Measurements from ENCODE around the gene TRPV2. TPM values are rescaled to one million over a fixed set of nuclear protein-coding genes. Genes with fewer than 3 reads are reported as not detected.

TRPV2 gene
- total RNA-seq, 1 experiment from 2014 or later = 1.0 TPM

GRCh38 chr17:16417896-16418684 lies 2.7 kb downstream of the TRPV2 start:
- no peak for DNase-seq
- H2AK5ac ChIP-seq (ENCODE audit: insufficient read length, low read length) = no peak overlapping the region

More at GRCh38 chr17:16417896-16418684, 2.7 kb downstream of the TRPV2 start:
- peaks cover 2% of the 10 kb centered on the region for H3K27me3 Mint-ChIP-seq (ENCODE audit: low read depth)
- Histone ChIP-seq H3K9ac (ENCODE audit: extremely low read depth, insufficient read length, low read length) (no peak overlapping the region), H3K79me2 (ENCODE audit: insufficient read depth, low read length) (no peaks in the 10 kb centered on the region), H3K9me3 (ENCODE audit: control insufficient read depth, low read depth, low read length) (no peaks in the 10 kb centered on the region), H3K4me2 (ENCODE audit: insufficient read depth, insufficient read length, low read length) (no peak overlapping the region), H3K14ac (ENCODE audit: insufficient read depth, low read length) (no peak overlapping the region), H2BK15ac (ENCODE audit: low read depth, low read length) (no peak overlapping the region), H2BK5ac (ENCODE audit: insufficient read length, low read length) (no peak overlapping the region), H3K79me1 (ENCODE audit: insufficient read depth, low read depth, low read length, poor library complexity, severe bottlenecking) (no peaks in the 10 kb centered on the region), H3K27ac (ENCODE audit: insufficient read length, low read depth, low read length) (no peak overlapping the region), H4K20me1 (ENCODE audit: control insufficient read depth, insufficient read depth, insufficient read length) (no peaks in the 10 kb centered on the region), H4K8ac (replicated peaks; ENCODE audit: insufficient read length, low read depth, low read length) (no peak overlapping the region), H2BK120ac (ENCODE audit: low read depth, low read length, poor library complexity, severe bottlenecking) (no peak overlapping the region), H2AFZ (ENCODE audit: low read length) (no peak overlapping the region), H3K23ac (ENCODE audit: insufficient read length, low read depth, low read length) (no peak overlapping the region), H3K18ac (ENCODE audit: insufficient read length, low read depth, low read length) (no peak overlapping the region), H4K91ac (ENCODE audit: insufficient read length, low read depth, low read length) (no peak overlapping the region), H3K4ac (ENCODE audit: low read depth, low read length) (no peak overlapping the region), H3T11ph (ENCODE audit: low read length) (no peak overlapping the region), H2BK20ac (ENCODE audit: low read depth, low read length, poor library complexity, severe bottlenecking) (no peak overlapping the region), H4K5ac (ENCODE audit: insufficient read length, low read depth, low read length) (no peak overlapping the region), H3K23me2 (ENCODE audit: insufficient read length, low read depth, low read length, poor library complexity, severe bottlenecking) (no peaks in the 10 kb centered on the region), H3K56ac (ENCODE audit: insufficient read length, low read depth, low read length) (no peak overlapping the region), H2BK12ac (ENCODE audit: insufficient read length, low read depth, low read length) (no peak overlapping the region), H3K27me3 (ENCODE audit: insufficient read depth, low read length) (no peaks in the 10 kb centered on the region), H3K4me1 (ENCODE audit: insufficient read depth, low read length) (no peaks in the 10 kb centered on the region; the same call in 1 of the 2 replicates)
- H3K4me3 Mint-ChIP-seq = no peak overlapping the region
- peaks cover 15 to 27% of the 10 kb centered on the region in 2 experiments; a peak in 3 of 4 replicates for H3K4me1 Mint-ChIP-seq
- no peaks in the 10 kb centered on the region for H3K9me3 Mint-ChIP-seq
- H3K36me3 Mint-ChIP-seq (ENCODE audit: insufficient read depth in 1 of 3, low read depth in 3 of 3) = no peaks in the 10 kb centered on the region
- no peak overlapping the region; a peak in 1 of 7 replicates for H3K27ac Mint-ChIP-seq
- TF ChIP-seq, protein P1, sequence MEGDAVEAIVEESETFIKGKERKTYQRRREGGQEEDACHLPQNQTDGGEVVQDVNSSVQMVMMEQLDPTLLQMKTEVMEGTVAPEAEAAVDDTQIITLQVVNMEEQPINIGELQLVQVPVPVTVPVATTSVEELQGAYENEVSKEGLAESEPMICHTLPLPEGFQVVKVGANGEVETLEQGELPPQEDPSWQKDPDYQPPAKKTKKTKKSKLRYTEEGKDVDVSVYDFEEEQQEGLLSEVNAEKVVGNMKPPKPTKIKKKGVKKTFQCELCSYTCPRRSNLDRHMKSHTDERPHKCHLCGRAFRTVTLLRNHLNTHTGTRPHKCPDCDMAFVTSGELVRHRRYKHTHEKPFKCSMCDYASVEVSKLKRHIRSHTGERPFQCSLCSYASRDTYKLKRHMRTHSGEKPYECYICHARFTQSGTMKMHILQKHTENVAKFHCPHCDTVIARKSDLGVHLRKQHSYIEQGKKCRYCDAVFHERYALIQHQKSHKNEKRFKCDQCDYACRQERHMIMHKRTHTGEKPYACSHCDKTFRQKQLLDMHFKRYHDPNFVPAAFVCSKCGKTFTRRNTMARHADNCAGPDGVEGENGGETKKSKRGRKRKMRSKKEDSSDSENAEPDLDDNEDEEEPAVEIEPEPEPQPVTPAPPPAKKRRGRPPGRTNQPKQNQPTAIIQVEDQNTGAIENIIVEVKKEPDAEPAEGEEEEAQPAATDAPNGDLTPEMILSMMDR (conservative IDR thresholded peaks at IDR 0.05) = no peak
- no CpG with 5 or more reads among the region's 7 CpGs for WGBS (ENCODE audit: extremely low coverage, insufficient read length, low lambda C conversion rate)
